ENCODE measurements around the gene CCDC60. TPM values are rescaled to one million over a fixed set of nuclear protein-coding genes. Genes with fewer than 3 reads are reported as not detected.

Gene CCDC60
- total RNA-seq, 2 donors from 2014 or later: not detected

GRCh38 chr12:119446459-119446858 is 111.9 kb downstream of the CCDC60 start:
- Histone ChIP-seq H3K4me1 (no peaks in the 10 kb centered on the region), H3K36me3 (no peaks in the 10 kb centered on the region), H3K4me3 (no peak overlapping the region), H3K27me3 (no peaks in the 10 kb centered on the region), H3K9me3 (no peaks in the 10 kb centered on the region), H3K27ac (no peak overlapping the region)
- TF ChIP-seq CTCF (IDR thresholded peaks at IDR 0.05): no peak
- DNase-seq (ENCODE audit: low spot score): no peak

- Histone ChIP-seq H3K9me3 (no peaks in the 10 kb centered on the region), H3K27ac (no peak overlapping the region), H3K4me3 (no peak overlapping the region), H3K36me3 (no peaks in the 10 kb centered on the region), H3K27me3 (no peaks in the 10 kb centered on the region), H3K4me1 (no peaks in the 10 kb centered on the region)
- no peak for TF ChIP-seq CTCF (IDR thresholded peaks at IDR 0.05)
- no peak for DNase-seq (ENCODE audit: low spot score)
Observed at GRCh38 chr12:119447126-119447525, 112.6 kb downstream of the CCDC60 start.

GRCh38 chr12:119447618-119448017 is 113.1 kb downstream of the CCDC60 start:
- H3K4me3 ChIP-seq: no peak overlapping the region
- no peak overlapping the region for H3K27ac ChIP-seq
- TF ChIP-seq CTCF (IDR thresholded peaks at IDR 0.05): no peak
- no peak for DNase-seq (ENCODE audit: low spot score)
- no peaks in the 10 kb centered on the region for H3K4me1 ChIP-seq
- no peaks in the 10 kb centered on the region for H3K27me3 ChIP-seq
- H3K36me3 ChIP-seq: no peaks in the 10 kb centered on the region
- no peaks in the 10 kb centered on the region for H3K9me3 ChIP-seq

- no peak overlapping the region for H3K27ac ChIP-seq
- no peak for DNase-seq (ENCODE audit: low spot score)
- H3K4me1 ChIP-seq: no peaks in the 10 kb centered on the region
- no peak for TF ChIP-seq CTCF (IDR thresholded peaks at IDR 0.05)
- H3K9me3 ChIP-seq: no peaks in the 10 kb centered on the region
- H3K36me3 ChIP-seq: no peaks in the 10 kb centered on the region
- H3K27me3 ChIP-seq: no peaks in the 10 kb centered on the region
- H3K4me3 ChIP-seq: no peak overlapping the region
Observed at GRCh38 chr12:119448611-119449131, 114.1 kb downstream of the CCDC60 start.

- no peaks in the 10 kb centered on the region for H3K4me1 ChIP-seq
- H3K9me3 ChIP-seq: no peaks in the 10 kb centered on the region
- H3K27me3 ChIP-seq: no peaks in the 10 kb centered on the region
- no peak for DNase-seq (ENCODE audit: low spot score)
- no peaks in the 10 kb centered on the region for H3K36me3 ChIP-seq
- H3K4me3 ChIP-seq: no peak overlapping the region
- TF ChIP-seq CTCF (IDR thresholded peaks at IDR 0.05): no peak
- no peak overlapping the region for H3K27ac ChIP-seq
Observed at GRCh38 chr12:119450771-119451170, 116.2 kb downstream of the CCDC60 start.

GRCh38 chr12:119456824-119457223 is 122.3 kb downstream of the CCDC60 start:
- Histone ChIP-seq H3K27me3 (no peaks in the 10 kb centered on the region), H3K4me3 (no peak overlapping the region), H3K4me1 (no peaks in the 10 kb centered on the region), H3K27ac (no peak overlapping the region), H3K36me3 (no peaks in the 10 kb centered on the region), H3K9me3 (no peaks in the 10 kb centered on the region)
- TF ChIP-seq CTCF (IDR thresholded peaks at IDR 0.05): no peak
- no peak for DNase-seq (ENCODE audit: low spot score)

Measured in right atrium auricular region (tissue), 2 donors.